GM21515 (cell line): ENCODE results near the gene TBC1D13.
"Not testable (repeated sequence)": the region's sequence is repeated elsewhere in the genome, so short reads cannot be mapped to it uniquely, and the experiment has no call there.

Source experiments
- ATAC-seq: cut with Tn5 transposase; IDR thresholded peaks from one replicate; pipeline ENCODE4 v1.9.1; 2021; ENCODE audit not compliant: unreplicated experiment

TBC1D13 gene

GRCh38 chr9:128786681-128787601 lies at the start of gene TBC1D13:
TBC1D13 (plus strand) TSS chr9:128787253; CDS start chr9:128787354, 101 bp downstream.
- ATAC-seq = peak; percentile 85

DNA sequence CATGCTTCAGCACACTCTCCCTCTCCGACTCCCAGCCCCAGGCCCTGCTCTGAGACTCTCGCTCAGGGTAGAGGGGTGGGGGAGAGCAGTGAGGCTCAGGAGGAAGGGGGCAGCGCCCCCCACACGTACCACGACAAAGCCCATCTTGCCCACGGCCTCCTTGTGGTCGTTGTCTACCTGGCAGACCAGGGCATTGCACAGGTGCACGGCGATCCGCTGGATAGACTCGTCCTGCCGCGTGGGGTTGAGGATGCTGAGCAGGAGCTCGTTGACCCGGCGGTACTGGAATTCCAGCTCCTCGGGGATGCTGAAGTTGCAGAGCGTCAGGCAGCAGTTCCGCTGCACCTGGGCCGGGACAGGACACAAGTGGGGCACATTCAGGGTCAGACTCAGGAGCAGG lies 44.7 kb upstream of the TBC1D13 start:
- no peak for ATAC-seq

- no peak for ATAC-seq
Measured at GRCh38 chr9:128743421-128743820, 43.6 kb upstream of the TBC1D13 start.

DNA sequence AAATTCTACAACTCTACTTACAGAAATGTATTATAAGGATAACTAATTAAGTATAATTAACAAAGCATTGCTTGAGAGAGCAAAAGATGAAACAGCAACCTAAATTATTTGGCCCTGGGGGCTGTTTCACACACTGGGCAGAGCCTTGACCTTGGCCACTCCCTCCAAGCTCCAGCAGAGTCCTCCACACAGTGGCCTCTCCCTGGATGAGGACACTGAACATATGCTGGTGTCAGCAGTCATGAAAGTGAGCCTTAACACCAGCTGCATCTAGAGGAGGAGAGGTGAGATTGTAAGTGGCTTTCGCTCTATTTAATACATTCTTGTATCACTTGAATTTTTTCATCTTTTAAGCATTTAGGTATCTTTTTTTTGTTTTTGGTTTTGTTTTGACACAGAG lies 39.8 kb upstream of the TBC1D13 start:
- ATAC-seq = no peak

GRCh38 chr9:128750926-128751595 lies 36.0 kb upstream of the TBC1D13 start:
- no peak for ATAC-seq

GRCh38 chr9:128753627-128754026 lies 33.4 kb upstream of the TBC1D13 start:
- ATAC-seq = no peak

DNA sequence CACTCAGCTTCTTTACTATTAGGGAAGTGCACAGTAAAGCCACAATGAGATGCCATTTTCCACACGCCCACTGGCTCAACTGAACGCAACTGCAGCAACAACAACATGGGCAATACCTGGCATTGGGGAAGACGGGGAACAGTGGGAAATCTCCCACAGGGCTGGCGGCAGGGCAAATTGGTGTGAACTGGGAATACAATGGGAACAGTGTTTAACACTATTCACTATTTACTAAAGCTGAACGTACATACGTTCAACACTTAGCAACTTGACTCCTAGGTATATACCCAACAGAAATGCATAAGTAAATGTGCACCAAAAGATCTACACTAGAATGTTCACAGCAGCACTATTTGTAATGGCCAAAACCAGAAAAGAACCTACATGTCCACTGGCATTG lies 29.5 kb upstream of the TBC1D13 start:
- no peak for ATAC-seq

- ATAC-seq = no peak
Measured at GRCh38 chr9:128762671-128763449, 24.2 kb upstream of the TBC1D13 start.

DNA sequence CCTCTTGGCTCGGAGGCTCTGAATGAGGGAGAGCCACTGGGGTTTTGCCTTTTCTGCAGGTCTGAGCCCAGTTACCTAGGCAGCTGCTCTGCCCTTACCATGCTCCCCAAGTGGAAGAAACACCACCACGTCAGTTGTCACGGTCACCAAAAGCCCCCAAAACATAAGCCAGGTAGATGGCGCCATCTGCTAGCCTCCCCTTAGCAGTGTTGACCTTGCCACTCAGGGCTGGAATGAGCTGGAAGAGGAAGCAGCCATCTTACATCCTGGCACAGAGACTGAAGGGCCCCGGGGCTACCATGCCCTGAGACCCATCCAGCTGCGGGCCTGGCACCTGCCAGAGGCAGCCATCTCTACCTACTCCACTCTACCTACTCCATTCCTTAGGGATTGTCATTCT lies 22.7 kb upstream of the TBC1D13 start:
- no peak for ATAC-seq

DNA sequence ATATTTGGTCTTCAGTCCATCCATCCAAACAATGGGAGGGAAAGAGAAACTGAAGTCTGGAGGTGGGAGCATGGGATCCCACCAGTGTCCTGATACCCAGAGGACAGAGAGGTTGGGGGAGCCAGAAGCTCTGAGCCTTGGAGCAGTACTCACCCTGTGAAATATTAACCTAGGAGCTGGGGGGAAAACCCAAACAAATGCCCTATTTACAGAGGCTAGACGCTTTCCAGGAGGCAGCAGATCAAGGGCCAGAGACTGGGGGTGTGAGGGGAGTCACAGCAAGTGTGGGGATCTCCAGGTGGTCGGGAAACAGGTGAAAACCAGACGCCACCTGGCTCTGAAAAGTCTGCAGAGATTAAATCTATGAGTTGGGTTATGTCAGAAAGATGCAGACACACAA lies 21.6 kb upstream of the TBC1D13 start:
- ATAC-seq = no peak

- ATAC-seq = no peak
Measured at GRCh38 chr9:128768606-128769005, 18.4 kb upstream of the TBC1D13 start.

GRCh38 chr9:128770286-128771030 lies 16.6 kb upstream of the TBC1D13 start:
- ATAC-seq = no peak

- peak; percentile 29 for ATAC-seq
Measured at GRCh38 chr9:128771094-128771721, 15.8 kb upstream of the TBC1D13 start.

GRCh38 chr9:128771745-128772519 lies 15.1 kb upstream of the TBC1D13 start, which contains the start of gene ZER1:
ZER1 (minus strand) TSS chr9:128771927; CDS start chr9:128755565, 16,362 bp downstream.
- ATAC-seq = peak; percentile 88

DNA sequence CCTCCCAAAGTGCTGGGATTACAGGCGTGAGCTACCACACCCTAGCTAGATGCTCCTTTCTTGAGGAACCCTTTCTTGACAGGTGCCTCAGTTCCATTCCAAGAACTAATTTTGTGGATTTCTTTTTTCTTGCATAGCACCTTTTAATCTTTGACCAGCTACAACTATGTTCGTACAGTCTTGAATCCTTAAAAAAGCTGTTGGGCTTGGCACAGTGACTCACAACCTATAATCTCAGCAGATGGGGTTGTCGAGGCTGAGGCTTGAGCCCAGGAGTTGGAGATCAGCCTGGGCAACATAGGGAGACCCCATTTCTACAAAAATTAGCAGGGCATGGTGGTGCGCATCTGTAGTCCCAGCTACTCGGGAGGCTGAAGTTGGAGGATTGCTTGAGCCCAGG lies 14.0 kb upstream of the TBC1D13 start:
- ATAC-seq = no peak

DNA sequence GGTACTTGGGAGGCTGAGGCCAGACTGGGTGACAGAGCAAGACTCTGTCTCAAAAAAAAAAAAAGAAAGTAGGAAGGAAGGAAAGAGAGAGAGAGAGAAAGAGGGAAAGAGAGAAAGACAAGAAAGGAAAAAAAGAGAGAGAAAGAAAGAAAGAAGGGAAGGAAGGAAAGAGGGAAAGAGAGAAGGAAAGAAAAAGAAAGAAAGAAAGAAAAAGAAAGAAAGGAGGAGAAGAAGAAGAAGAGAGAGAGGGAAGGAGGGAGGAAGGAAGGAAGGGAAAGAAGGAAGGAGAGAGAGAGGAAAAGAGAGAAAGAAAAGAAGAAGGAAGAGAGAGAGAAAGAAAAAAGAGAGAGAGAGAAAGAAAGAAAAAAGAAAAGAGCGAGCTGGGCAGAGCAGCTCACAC lies 12.2 kb upstream of the TBC1D13 start:
- ATAC-seq = no peak

GRCh38 chr9:128780093-128780492 lies 7.0 kb upstream of the TBC1D13 start:
- ATAC-seq = not testable (repeated sequence)

GRCh38 chr9:128781187-128782070 lies 5.6 kb upstream of the TBC1D13 start:
- no peak for ATAC-seq
